GM12892 (cell line): ENCODE data around the gene HDHD2.

ENCODE experiments used
- POLR2A ChIP-seq: IDR thresholded peaks from 2 replicates; pipeline ENCODE4 v1.6.1; 2011; ENCODE audit warnings: low read depth, low read length, control low read depth
- POLR2AphosphoS5 ChIP-seq: IDR thresholded peaks from 2 replicates; pipeline ENCODE4 v1.6.1; 2011; ENCODE audit warnings: low read depth, low read length, control low read depth

DNA sequence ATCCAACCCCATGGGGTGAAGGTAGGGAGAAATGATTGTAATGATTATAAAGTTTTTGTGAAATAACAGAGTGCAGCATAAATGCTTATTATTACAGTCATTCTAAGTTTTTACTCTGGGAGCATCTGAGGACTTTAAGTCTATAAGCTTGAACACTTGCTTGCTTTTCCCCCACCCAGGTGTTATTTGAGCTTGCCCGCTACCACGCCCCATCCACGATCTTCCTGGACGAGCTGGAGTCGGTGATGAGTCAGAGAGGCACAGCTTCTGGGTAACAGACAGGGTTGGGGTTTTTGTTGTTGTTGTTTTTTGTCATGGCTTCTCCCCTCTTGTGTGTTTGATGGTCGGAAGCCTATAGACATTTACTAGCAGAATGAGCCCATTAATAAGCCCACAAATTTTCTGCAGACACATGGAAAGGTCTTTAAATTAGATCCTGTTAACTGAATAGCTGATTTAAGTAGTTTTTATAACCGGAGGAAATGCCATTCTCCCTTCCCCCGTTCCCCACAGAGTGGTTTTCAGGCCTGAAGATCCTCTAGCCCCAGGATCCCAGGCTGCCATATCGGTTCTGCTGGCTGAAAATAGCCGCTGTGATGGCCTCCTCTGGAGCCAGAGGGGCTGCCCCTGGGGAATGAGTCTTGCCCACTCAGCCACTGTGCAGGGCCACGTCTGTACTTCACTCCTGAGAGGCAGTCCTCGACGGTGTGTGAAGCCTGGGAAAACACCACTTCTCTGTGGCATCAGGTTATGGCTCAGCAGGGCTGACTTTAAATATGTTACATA, 75.0 kb downstream of the HDHD2 start:
- no peak for TF ChIP-seq POLR2A
- no peak for TF ChIP-seq POLR2AphosphoS5
